ENCODE measurements around the gene ATXN1.
"Not testable (repeated sequence)": the region's sequence is repeated elsewhere in the genome, so short reads cannot be mapped to it uniquely, and the experiment has no call there.

ATXN1 gene

GRCh38 chr6:16431106-16431505 lies 330.2 kb downstream of the ATXN1 start:
- DNase-seq: no peak

DNA sequence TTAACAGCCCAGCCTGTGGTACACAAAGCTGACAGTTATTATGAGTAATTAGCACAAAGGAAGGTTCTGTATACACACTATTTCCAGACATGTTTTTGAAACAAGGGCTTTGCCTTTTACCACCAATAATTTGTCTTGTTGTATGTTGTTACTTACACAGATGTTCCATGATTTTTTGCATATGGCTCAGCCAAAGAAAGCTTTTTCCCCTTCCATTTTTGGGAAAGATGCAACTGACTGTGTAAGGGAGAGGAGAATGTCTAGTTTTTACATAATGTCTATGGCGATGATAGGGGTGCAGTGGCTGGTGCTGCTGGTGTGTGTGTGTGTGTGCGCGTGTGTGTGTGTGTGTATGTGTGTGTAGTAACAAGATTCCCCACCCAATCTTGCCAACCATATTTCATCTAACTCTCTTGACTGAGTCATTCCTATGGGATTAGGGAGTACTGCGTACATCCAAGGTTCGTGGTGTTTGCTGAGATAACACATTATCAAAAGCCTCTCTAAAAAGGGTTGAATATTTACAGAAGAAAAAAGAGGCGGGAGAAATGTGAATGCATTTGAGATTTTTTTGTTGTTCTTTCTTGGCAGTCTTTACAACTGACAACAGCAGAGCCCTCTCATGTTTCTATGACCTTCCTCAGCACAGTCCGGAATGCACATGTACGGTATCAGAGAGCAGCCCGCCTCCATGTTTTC lies 330.7 kb downstream of the ATXN1 start:
- no peak for DNase-seq

DNA sequence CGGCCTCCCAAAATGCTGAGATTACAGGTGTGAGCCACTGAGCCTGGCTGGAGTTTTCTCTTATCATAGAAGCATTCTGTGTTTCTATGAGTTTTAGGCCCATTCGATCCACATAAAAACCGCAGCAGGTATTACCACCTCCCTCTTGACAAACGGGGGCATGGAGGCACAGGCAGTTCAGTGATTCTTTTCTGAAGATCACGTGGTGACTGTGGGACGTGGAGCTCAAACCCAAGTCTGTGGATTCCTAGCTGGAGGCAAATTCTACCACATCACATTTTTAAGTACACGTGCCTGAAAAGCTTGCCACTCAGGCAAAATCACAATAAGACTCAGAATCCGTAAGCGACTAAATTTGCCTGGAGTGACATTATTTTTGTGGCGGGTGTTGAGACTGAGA lies 331.6 kb downstream of the ATXN1 start:
- no peak for DNase-seq

DNA sequence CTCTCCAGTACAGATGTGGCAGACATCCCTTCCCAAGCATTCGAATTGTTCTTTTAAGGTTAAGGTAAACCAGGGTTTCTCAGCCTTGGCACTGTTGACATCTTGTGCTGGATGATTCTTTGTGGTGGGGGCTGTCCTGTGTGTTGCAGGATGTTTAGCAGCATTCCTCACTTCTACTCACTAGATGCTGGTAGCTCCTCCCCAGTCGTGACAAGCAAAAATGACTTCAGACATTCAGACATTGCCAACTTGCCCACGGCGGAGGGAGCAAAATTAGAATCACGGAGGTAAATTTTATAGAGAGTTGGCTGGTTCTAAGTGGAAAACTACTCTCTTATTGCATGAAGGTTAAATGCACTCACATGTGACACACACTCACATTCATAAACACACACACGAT lies 334.1 kb downstream of the ATXN1 start:
- no peak for DNase-seq

GRCh38 chr6:16425881-16426615 lies 335.2 kb downstream of the ATXN1 start:
- DNase-seq: no peak

DNA sequence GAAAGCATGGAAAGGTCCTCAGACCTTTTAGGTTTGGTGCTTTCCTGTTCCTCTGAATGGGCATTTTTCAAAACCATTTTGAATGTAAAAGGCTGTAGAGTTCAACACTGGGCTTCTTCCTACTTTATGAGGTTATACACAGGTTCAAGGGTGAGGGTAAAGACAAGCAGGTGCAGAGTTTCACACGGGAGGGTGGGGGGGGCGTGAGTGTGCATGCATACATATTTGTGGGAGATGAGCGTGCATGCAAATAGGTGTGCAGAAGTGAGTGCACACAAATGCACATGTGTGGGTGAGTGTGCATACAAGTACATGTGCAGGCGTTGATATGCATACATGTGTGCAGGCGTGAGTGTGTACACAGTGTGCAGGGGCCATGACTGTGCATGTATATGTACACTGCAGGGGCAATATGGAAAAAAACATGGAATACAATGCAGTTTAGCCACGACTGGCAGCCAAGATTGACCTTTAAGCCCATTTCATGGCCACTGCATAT lies 339.7 kb downstream of the ATXN1 start:
- no peak for DNase-seq

- no peak for DNase-seq
Observed at GRCh38 chr6:16420715-16421461, 340.4 kb downstream of the ATXN1 start.

DNA sequence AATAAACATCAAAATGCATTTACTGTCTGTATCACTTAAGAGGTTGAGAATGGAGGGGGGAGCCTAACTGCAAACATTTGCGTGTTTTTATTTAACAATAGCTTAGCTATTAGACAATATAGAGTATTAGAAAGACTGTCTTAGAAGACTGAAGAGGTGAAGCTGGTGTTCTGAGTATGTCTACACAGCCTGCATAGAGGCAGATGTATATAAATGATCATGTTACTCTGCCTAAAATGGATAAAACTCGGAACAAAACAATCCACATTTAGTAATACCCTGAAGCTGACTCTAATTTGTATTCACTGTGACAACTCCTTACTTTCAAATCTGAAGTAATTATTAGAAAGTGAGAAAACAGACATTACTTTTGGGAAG lies 340.9 kb downstream of the ATXN1 start:
- no peak for DNase-seq

- DNase-seq: no peak
Observed at GRCh38 chr6:16419636-16420336, 341.5 kb downstream of the ATXN1 start.

GRCh38 chr6:16418151-16418550 lies 343.1 kb downstream of the ATXN1 start:
- no peak for DNase-seq

- DNase-seq: no peak
Observed at GRCh38 chr6:16415677-16416076, 345.6 kb downstream of the ATXN1 start.

DNA sequence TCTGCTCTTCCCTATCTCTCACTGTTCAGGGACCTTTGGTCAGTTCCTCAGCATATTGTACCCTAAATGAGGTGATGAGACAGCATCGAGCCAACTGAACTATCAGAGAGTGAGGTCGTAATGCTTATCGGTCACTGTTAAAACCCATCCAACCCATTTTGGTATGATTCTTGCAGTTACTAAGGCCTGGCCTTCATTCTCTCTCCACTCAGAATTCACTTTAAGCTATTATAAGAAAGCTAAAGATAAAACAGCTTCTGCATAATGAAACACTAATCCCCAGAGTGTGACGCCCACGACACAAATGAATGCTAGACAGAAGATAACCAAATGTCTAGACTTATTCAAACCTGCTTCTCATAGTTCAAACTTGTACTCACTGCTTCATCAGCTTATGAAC lies 347.1 kb downstream of the ATXN1 start:
- DNase-seq: no peak

DNA sequence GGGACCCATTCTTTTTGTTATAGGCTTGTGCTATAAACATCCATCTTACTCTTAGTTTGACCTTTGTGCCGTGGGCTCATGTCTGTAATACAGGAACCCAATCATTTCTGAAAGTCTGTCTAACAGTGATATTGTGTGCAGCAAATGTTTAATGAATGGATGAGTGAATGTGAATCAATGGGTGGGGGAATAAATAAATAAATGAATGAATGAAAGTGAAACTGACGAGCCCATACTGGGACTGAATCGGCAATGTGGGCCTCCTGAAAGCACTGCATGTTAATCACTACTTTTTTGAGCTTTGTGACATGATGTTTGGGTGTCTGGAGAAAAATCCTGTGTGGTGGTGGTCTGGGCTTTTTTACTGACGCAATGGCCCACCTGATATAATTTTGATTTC lies 347.9 kb downstream of the ATXN1 start:
- DNase-seq: peak; percentile 17

DNA sequence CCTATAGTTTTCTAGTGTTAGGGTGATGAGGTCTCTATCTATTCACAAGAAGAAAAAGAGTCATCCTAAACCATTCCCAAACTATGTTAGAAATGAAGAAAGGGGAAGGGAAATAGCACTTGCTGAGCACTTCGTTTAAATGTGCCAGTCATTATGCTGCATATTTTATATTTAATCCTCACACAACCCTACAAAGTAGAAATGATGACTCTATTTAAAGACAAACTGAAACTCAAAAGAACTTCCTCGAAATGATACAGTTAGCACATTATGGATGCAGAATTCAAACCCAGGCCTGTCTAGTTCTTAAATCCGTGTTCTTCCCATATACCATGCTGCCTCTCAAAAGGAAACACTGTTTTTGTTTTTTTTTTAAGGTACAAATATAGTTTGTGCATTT lies 348.3 kb downstream of the ATXN1 start:
- DNase-seq: no peak

GRCh38 chr6:16412171-16412570 lies 349.1 kb downstream of the ATXN1 start:
- DNase-seq: no peak

GRCh38 chr6:16409531-16410441 lies 351.5 kb downstream of the ATXN1 start:
- peak; percentile 57 for DNase-seq

GRCh38 chr6:16408766-16409165 lies 352.5 kb downstream of the ATXN1 start:
- no peak for DNase-seq

DNA sequence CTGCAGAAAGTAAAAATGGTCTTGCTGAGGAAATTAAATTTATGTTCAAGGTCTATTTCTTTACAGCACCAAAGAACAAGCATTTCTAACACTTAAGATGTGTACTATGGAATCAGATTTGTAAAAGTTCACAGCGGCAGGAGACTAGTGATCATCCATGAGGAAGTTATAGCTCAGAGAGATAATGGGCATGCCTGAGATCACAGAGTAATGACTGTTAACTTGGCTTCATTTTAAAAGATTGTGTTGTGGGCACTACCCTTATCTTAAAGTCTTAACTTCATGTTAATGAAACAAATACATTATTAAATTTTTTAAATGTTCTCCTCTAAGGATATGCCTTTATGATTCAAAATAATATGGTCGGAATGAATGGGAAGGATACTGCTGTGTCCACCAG lies 354.3 kb downstream of the ATXN1 start:
- no peak for DNase-seq

- not testable (repeated sequence) for DNase-seq
Observed at GRCh38 chr6:16406538-16406937, 354.7 kb downstream of the ATXN1 start.

DNA sequence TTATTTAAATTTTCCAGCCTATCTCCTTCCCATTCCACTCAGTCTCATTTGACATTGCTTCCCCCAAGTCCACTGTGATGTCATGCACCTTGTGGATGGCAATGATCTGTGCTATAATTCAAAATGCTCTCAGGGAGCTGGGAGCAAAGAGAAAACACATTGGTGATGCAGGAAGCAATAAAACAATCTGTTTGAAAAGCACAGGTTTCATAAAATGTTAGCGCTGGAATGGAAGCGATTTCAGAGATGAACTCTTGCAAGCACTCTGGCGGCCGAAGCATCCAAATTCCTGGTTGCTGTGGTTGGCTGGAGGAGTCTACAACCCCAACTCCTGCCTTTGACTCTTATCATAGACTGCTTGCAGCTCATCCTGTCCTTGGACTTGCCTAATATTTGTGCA lies 355.9 kb downstream of the ATXN1 start:
- DNase-seq: no peak

GRCh38 chr6:16404456-16404855 lies 356.8 kb downstream of the ATXN1 start:
- no peak for DNase-seq

- DNase-seq: no peak
Observed at GRCh38 chr6:16403831-16404230, 357.4 kb downstream of the ATXN1 start.
